COLO668 (cell line): Measurements from ENCODE around the gene NDUFAF4.

Source experiments
- DNase-seq: peaks from one replicate; lab custom pipeline; 2025; ENCODE audit not compliant: unreplicated experiment; lab: John Stamatoyannopoulos, UW

Gene NDUFAF4

DNA sequence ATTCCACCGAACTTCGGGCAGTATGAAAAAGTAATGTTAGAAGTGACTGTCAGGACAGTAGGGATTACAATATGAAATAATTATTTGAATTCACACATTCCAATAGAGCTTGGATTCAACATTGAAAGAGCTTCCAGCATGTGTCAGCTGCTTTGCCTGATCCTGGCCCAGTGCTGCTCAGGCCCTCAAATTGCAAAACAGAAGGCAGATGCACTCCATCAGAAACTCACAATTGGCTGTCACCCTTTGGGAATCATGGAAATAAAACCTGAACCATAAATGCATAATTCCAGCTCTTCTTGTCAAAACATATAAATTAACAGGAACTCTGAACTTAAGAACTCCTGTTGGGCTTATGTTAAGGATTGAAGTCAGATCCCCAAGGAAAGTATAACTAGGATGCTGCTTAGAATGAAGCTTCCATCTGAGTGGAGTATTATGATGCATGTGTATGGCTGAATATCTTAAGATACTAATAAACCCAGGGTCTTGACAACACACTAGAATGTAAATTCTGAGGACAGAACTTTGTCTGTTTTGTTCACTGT is 1.8 kb upstream of the NDUFAF4 start:
- no peak for DNase-seq

DNA sequence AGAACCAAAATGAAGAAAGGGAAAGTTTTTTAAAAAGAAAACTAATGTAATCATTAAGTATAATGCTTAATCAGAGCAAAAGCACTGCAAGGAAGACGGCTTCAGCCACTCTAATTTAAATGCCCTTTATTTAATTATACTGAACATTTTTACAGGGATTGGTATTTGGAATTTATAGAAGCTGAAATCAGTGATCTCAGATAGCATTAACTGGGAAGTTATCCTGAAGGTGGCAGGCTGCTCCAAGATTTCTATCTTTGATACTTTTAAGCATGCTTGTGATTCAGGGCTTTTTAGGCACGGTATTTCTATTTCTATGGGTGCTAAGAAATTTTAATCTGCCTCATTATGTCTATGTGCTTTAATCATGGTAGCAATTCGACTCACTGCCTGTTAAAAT is 1.3 kb upstream of the NDUFAF4 start:
- peak; percentile 3 for DNase-seq

DNA sequence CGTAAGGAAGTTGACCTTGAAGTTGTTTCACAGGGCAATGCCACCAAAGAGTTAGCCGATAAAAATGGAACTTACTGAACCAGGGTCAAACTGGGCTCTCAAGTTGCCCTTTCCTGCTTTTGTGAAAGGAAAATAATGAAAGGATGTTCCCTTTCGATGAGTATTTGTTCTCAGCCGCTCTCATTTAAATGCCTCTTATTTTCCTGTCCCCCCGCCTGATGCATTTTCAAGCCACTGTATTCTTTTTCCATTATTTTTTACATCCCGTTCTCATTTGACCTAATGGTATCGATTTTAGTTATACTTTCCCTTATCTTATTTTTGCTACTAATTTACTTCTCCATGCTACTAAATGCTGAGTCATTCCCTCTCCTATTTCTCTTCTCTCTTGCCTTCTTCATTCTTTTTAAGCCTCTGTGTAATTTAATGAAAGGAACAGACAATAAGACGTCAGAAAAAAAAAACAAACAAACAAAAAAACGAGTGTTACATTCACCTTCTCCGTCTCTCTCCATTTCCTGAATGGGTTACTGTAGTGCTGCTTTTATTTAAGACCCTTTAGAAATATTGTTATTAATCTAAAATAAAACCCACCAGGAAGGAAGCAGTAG is 655 bp upstream of the NDUFAF4 start:
- DNase-seq, result no peak

DNA sequence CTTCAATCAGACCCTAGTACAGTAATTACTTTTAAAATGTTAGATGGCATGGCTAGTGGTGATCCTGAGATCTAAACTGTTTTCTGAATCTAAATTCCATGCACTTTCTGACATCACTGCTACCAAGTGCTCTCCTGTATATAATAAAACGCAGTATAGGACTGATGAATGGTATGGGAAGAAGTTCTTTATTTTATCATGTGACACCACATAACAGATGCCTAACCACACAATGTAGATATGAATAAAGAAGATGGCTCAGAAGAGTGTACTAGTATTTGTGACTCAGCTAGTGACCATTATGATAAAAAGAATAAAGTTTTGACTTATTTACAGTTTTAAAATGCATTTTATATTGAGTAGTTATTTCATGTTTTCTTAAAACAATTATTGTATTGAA is 8.5 kb downstream of the NDUFAF4 start:
- no peak for DNase-seq

DNA sequence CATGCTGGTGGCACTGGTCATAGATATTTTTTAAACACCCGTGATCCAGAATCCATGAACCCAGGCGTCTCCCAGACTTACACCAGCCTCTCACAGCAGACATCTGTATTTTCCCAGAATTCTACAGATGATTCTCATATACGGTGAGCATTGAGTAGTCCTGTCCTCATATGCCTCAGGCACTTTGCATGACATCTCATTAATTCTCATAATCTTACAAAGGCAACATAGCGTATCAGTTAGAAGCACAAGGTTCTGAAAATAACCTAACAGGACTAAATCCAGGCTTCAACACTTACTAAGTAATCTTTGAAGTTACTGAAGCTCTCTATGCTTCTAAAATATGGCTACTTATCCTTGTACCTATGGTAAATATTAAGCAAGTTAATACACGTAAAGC is 8.9 kb downstream of the NDUFAF4 start:
- no peak for DNase-seq

DNA sequence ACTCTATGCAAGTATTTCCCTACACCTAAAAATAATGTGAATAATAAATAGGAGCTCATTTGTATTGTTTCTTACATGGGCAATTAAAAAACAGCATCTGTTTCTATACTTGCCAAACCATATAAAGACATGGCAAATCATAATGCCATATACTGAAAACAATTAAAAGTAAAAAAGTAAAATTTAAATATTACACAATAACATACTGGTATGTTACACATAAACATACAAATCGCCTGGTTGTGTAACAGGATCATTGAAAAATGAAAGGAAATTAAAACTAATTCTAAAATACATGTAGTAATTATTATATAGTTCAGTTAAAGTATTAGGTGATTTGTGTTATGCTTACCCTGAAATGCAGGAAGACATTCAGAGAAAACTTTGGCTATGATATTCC is 11.2 kb downstream of the NDUFAF4 start:
- DNase-seq, result no peak

DNA sequence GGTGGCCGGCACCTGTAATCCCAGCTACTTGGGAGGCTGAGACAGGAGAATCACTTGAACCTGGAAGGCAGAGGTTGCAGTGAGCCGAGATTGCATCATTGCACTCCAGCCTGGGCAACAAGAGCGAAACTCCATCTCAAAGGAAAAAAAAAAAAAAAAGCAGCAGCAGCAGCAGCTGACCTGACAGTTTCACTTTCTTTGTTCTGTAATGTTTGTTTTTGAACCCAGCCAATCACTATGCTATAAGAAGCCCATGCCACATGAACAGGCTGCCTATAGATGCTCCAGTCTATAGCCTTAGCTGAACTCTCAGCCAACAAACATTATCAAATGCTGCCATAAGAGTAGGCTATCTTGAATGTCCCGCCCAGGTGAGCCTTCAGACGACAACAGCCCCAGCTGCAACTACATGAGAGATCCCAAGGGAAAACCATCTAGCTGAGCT is 12.5 kb downstream of the NDUFAF4 start:
- peak; percentile 18 for DNase-seq

DNA sequence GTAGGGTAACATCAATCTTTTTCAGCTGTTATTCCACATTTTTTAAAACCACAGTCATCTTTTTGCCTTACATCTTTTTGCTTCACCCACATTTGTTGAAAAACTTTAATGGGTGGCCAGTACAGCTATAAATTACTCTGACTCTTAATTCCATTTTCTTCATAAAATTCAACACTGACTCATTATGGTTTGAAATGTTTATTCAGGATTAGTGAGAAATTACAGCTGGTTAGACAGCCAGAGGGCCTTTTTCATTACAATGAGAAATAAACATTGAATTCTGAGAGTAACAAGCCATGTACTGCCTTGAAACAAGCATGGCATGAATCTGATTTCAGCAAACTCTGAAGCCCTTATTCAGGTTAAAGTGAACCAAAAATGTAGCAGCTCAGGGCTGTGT is 19.5 kb downstream of the NDUFAF4 start:
- DNase-seq, result no peak

DNA sequence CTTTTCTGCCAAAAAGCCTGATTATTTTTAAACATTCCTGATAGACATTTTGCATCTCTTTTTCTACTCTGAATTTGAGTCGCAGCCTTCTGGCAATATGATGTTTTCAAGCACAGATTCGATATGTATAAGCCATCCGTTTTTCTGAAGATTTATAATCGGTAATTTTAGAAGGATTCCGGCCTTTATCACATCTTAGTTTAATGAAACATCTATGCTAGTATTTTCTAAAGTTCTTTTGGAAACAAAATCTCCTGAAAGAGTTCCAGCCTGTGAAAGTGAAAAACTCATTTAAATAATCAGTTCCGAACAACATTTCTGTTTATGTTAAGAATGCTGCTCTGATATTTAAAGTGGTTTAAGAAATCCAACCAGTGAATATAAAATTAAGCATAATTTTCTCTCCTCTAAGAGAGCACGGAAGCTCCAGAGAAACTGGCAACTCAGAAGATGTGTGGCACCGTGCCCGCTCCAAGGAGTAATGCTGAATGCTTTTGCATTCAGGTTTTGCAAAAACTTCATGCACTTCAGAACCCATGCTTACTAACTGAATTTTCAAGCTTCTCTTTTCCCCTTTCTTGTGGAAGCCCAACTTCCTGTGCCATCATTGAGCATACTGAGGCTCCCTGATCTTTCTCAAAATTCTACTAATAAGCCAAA is 20.7 kb downstream of the NDUFAF4 start:
- no peak for DNase-seq

DNA sequence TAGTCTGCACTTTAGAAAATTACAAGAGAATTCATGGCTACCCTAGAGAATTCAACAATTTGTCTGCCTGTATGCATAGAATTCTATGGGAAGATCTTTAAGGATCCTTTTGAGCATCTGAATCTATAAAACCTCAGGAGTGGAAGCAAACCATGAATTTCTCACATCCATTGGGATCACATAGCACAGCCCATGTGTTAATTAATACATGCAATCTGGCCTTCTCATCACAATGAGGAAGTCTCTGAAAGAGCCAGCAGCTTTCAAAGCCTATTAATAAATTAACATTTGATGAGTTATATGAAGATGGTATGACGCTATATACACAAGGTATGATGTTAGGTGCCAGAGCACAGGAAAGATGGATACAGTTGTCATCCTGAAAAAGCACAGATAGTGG is 24.7 kb downstream of the NDUFAF4 start:
- DNase-seq, result no peak

DNA sequence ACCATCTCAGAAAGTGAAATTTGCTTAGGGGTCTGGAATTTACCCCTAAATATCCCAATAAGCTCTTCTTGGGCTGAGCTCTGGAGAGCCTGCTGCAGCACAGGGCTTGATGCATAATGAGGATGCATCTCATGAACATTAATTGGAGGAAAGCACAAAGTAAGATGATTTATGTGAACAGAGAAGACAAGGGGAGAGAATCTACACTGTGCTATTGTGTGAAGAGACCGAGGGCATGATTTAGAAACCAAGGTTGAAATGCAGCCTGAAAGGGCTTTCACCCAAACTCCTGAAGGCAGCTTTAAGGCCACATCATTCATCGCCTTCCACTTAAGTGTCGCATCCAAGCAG is 32.7 kb downstream of the NDUFAF4 start:
- DNase-seq, result no peak

DNA sequence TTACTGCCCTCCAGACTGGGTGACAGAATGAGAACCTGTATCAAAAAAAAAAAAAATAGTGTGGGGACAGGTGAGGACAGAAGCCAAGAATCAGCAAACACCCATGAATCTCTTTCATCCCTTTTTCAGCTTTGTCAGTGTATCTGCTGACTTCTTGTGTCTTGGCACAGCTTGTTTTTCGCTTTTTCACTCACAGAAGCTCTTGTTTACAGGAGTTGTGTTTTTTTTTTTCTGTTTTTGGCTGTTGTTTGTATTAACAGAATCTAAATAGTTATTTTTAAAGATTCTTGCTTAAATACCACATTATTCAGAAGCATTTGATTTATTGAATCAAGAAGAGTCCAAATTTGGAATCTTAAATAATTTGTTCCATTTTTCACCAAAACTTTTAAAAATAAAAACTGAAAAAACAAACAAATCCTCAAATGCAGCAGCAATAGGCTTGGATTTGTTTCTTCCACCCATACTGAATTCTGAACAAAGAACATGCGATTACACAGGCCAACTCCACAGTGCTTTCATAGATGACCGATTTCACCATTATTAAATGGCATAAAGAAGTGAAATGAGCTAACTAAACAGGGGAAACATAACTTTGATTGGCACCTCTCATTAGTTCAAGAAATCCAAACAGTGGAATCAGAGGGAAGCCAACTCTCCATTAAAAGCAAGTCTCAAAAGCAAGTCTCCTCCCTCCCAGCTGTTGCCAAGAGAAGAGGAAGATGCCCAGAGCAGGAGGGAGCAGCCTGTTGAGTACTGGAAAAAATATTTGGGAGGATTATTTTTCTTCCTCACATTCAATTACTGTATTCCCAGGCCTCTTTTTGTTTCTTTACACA is 33.3 kb downstream of the NDUFAF4 start:
- no peak for DNase-seq

DNA sequence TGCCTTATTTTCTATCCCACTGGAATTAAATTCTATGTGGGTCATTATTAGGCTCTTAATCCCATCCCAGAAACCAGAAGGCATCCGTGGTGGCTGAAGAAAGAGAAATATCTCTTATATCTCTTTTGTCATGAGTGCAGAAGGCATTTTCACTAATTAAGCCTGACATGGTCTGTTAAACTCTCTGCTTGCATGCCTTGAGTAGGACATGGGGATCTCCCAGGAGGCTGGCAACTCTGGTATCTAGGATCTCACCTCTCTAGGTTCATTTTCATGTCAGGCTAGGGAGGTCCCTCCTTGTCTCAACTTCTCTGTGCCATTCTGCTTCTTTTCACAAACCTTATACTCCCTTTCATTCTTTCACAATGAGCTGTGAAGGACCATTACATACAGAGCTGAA is 35.1 kb downstream of the NDUFAF4 start:
- no peak for DNase-seq

DNA sequence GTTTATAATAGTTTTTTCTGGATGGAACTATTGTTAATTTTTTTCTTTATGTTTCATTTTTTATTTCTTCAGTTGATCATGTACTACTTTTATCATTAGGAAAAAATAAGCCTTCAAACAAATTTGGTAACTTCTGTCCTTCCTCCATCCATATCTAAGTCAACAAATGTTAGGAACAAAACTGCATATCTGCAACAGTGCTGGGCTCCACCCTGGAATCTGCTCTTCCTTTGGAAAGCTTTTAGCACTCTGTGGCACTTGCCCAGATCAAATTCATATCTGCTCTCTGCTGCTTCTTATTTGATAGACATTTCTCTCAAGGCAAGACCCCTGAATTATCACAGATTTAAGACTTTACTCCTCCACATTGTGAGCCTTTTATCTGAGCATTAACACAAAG is 36.1 kb downstream of the NDUFAF4 start:
- DNase-seq, result no peak

DNA sequence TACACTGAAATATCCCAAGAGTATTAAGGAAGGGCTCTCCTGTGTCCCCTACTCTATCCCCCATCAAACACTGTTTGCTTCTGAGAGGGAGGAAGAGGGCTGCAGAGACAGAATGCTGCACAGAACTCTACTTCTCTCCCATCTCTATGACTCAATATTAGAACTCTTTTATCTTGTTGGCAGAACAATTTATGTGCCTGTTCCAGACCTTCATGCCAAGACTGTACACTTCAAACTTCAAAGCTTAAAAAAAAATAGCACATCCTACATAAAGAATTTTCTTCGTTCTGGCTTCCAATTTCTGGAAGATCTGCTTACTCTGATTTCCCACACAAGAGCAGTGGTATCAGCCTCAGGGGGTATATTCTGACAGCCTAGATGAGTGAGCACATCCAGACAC is 40.8 kb downstream of the NDUFAF4 start:
- DNase-seq, result no peak

DNA sequence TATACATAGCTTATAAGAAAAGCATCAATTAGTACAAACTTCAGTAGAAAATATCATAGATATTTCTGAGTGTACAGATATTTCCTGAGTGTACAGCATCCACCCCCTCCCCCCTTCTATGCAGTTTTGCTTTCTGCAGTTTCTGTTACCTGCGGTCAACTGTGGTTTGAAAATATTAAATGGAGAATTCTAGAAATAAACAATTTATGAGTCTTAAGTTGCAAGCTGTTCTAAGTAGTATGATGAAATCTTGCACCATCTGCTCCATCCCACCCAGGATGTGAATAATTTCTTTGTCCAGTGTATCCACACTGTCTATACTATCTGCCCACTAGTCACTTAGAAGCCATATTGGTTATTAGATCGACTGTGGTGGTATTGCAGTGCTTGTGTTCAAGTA is 44.6 kb downstream of the NDUFAF4 start:
- DNase-seq, result no peak

DNA sequence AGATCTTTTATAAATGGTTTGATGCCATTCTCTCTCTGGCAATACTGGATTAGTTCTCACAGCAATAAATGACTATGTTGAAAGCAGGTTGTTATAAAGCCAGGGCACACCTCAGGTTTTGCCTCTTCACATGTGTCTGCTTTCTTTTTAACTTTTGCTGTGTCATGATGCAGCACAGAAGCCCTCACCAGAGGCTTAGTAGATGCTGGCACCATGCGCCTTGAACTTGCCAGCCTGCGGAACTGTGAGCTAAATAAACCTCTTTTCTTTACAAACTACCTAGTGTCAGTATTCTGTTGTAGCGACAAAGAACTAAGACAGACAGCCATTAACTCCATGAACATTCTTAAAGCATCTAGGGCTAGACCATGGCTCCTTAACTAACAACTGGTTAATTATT is 45.1 kb downstream of the NDUFAF4 start:
- no peak for DNase-seq

DNA sequence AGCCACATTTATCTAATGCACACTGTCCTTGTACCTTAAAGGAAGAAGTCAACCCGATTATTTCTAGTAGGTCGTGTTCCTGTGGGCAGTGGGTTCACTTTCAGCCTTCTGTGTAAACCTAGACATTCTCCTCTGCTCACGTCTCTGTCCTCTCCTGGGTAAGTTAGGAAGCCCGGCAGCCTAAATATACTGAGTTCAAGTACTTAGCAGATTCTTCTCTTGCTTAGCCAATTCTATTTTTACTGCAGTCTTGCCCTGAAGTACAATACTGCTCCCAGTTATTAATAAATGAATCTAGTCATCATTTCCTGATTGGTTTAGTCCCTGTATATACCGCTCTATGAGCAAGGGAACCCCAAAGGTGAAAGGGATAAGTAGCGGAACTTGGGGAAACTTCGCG is 45.8 kb downstream of the NDUFAF4 start:
- DNase-seq, result no peak

DNA sequence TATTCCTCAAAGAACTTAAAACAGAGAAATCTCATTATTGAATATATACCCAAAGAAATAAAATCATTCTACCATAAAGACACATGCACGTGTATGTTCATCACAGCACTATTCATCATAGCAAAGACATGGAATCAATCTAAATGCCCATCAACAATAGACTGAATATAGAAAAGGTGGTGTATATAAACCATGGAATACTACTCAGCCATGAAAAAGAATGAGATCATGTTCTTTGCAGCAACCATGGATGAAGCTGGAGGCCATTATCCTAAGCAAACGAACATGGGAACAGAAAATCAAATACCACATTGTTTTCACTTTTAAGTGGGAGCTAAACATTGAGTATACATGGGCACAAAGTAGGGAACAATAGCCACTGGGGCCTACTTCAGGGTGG is 48.1 kb downstream of the NDUFAF4 start:
- DNase-seq, result no peak

DNA sequence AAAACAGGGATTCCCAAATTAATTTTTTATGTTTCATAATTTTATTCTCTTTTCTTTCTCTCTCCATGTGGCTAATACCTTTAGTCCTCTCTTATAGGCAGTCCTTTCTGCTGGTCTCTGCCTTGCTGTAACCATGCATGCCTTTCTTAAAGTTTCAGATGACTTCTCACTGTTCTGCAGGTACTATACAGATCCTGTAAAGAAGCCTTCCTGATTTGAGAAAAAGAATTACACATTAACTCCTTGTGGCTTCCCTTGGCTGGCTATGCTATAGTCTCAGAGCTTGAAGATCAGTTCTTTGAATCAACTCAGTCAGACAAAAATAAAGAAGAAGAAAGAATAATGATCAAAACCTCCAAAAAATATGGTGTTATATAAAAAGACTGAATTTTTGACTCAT is 53.2 kb downstream of the NDUFAF4 start:
- no peak for DNase-seq

DNA sequence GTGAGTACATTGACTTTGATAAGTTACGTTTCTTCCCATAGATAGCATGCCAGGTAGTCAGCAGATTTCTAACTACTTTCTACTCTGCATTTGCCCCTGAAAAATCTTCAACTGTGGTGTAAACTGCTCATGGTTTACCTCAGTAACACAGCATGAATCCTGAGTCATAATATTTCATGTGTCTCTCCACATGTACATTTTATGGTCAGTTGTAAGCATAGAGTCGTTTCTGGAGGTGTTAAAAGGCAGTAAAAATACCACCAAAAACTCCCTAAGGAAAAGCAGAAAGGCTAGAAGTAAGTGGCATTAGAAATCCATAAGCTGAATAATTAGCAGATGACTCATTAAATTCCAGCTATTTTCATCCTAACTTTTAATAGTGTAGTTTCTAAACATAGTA is 56.3 kb downstream of the NDUFAF4 start:
- DNase-seq, result no peak
